ENCODE measurements around the gene CCL20.

CCL20 gene

GRCh38 chr2:227826563-227826962 is 12.9 kb downstream of the CCL20 start:
- H3K4ac ChIP-seq (ENCODE audit: low read depth, low read length), result no peak overlapping the region
- no peaks in the 10 kb centered on the region for H3K4me1 ChIP-seq (ENCODE audit: control insufficient read depth in 1 of 2, insufficient read depth in 2 of 2, low read length in 2 of 2)
- no peak overlapping the region for H3K27ac ChIP-seq (ENCODE audit: low read depth, low read length)
- H3K4me2 ChIP-seq (ENCODE audit: low read length), result no peak overlapping the region
- H3K4me3 ChIP-seq (ENCODE audit: low read depth, low read length), result no peak overlapping the region
- H2BK5ac ChIP-seq (ENCODE audit: low read depth, low read length, poor library complexity), result no peak overlapping the region
- H4K8ac ChIP-seq (ENCODE audit: low read depth, low read length), result no peak overlapping the region
- no peak overlapping the region for H4K12ac ChIP-seq (ENCODE audit: low read depth, low read length)
- no peak overlapping the region for H3K18ac ChIP-seq (ENCODE audit: low read length)
- no peak overlapping the region for H2BK12ac ChIP-seq (ENCODE audit: low read length)
- no CpG with 5 or more reads among the region's 2 CpGs for WGBS (ENCODE audit: extremely low coverage, insufficient coverage, insufficient read length)
- no peaks in the 10 kb centered on the region for H3K36me3 ChIP-seq (ENCODE audit: control insufficient read depth in 1 of 2, insufficient read depth in 2 of 2, low read length in 2 of 2)
- H3K9ac ChIP-seq (ENCODE audit: low read length), result no peak overlapping the region
- peaks cover 2% of the 10 kb centered on the region for H3K9me3 ChIP-seq (ENCODE audit: insufficient read depth, low read depth, low read length)
- no peak overlapping the region for H2AFZ ChIP-seq (ENCODE audit: insufficient read depth, low read length, poor library complexity)
- no peak overlapping the region for H3K23ac ChIP-seq (ENCODE audit: low read length)
- H2BK120ac ChIP-seq (ENCODE audit: insufficient read depth, low read length, poor library complexity), result no peak overlapping the region
- no peak overlapping the region for H3K14ac ChIP-seq (ENCODE audit: low read length)
- H3K79me2 ChIP-seq (ENCODE audit: control insufficient read depth, insufficient read depth, low read length, poor library complexity), result no peaks in the 10 kb centered on the region
- H2AK5ac ChIP-seq (ENCODE audit: low read length), result no peak overlapping the region
- no peak overlapping the region for H4K91ac ChIP-seq (ENCODE audit: low read depth, low read length)
- no peak for DNase-seq
- H3K79me1 ChIP-seq (ENCODE audit: low read length), result no peaks in the 10 kb centered on the region
- H3K27me3 ChIP-seq (ENCODE audit: insufficient read depth, low read length), result no peaks in the 10 kb centered on the region

- H2BK5ac ChIP-seq (ENCODE audit: low read depth, low read length, poor library complexity), result no peak overlapping the region
- H3K79me1 ChIP-seq (ENCODE audit: low read length), result no peaks in the 10 kb centered on the region
- no peak overlapping the region for H3K23ac ChIP-seq (ENCODE audit: low read length)
- no peak overlapping the region for H3K18ac ChIP-seq (ENCODE audit: low read length)
- H3K36me3 ChIP-seq (ENCODE audit: control insufficient read depth in 1 of 2, insufficient read depth in 2 of 2, low read length in 2 of 2), result no peaks in the 10 kb centered on the region
- no peak for DNase-seq
- no peak overlapping the region for H3K14ac ChIP-seq (ENCODE audit: low read length)
- H4K8ac ChIP-seq (ENCODE audit: low read depth, low read length), result no peak overlapping the region
- peaks cover 2% of the 10 kb centered on the region for H3K9me3 ChIP-seq (ENCODE audit: insufficient read depth, low read depth, low read length)
- H3K27ac ChIP-seq (ENCODE audit: low read depth, low read length), result no peak overlapping the region
- H3K27me3 ChIP-seq (ENCODE audit: insufficient read depth, low read length), result no peaks in the 10 kb centered on the region
- H2AK5ac ChIP-seq (ENCODE audit: low read length), result no peak overlapping the region
- no peak overlapping the region for H3K4ac ChIP-seq (ENCODE audit: low read depth, low read length)
- no peak overlapping the region for H4K12ac ChIP-seq (ENCODE audit: low read depth, low read length)
- H3K4me3 ChIP-seq (ENCODE audit: low read depth, low read length), result no peak overlapping the region
- H3K4me2 ChIP-seq (ENCODE audit: low read length), result no peak overlapping the region
- no peak overlapping the region for H4K91ac ChIP-seq (ENCODE audit: low read depth, low read length)
- no peak overlapping the region for H2BK12ac ChIP-seq (ENCODE audit: low read length)
- no peaks in the 10 kb centered on the region for H3K4me1 ChIP-seq (ENCODE audit: control insufficient read depth in 1 of 2, insufficient read depth in 2 of 2, low read length in 2 of 2)
- no peak overlapping the region for H2BK120ac ChIP-seq (ENCODE audit: insufficient read depth, low read length, poor library complexity)
- H3K79me2 ChIP-seq (ENCODE audit: control insufficient read depth, insufficient read depth, low read length, poor library complexity), result no peaks in the 10 kb centered on the region
- no peak overlapping the region for H3K9ac ChIP-seq (ENCODE audit: low read length)
- WGBS (ENCODE audit: extremely low coverage, insufficient coverage, insufficient read length), result no CpG with 5 or more reads among the region's 7 CpGs
- no peak overlapping the region for H2AFZ ChIP-seq (ENCODE audit: insufficient read depth, low read length, poor library complexity)
Measured at GRCh38 chr2:227827143-227827542, 13.5 kb downstream of the CCL20 start.

GRCh38 chr2:227828477-227828912 is 14.9 kb downstream of the CCL20 start:
- H4K91ac ChIP-seq (ENCODE audit: low read depth, low read length), result no peak overlapping the region
- no peak for DNase-seq
- H3K14ac ChIP-seq (ENCODE audit: low read length), result no peak overlapping the region
- no peak overlapping the region for H2BK120ac ChIP-seq (ENCODE audit: insufficient read depth, low read length, poor library complexity)
- peaks cover 2% of the 10 kb centered on the region for H3K9me3 ChIP-seq (ENCODE audit: insufficient read depth, low read depth, low read length)
- no peak overlapping the region for H3K9ac ChIP-seq (ENCODE audit: low read length)
- H3K79me1 ChIP-seq (ENCODE audit: low read length), result no peaks in the 10 kb centered on the region
- H4K12ac ChIP-seq (ENCODE audit: low read depth, low read length), result no peak overlapping the region
- no peaks in the 10 kb centered on the region for H3K27me3 ChIP-seq (ENCODE audit: insufficient read depth, low read length)
- no peak overlapping the region for H3K4ac ChIP-seq (ENCODE audit: low read depth, low read length)
- no peak overlapping the region for H3K27ac ChIP-seq (ENCODE audit: low read depth, low read length)
- no peak overlapping the region for H3K23ac ChIP-seq (ENCODE audit: low read length)
- no peaks in the 10 kb centered on the region for H3K4me1 ChIP-seq (ENCODE audit: control insufficient read depth in 1 of 2, insufficient read depth in 2 of 2, low read length in 2 of 2)
- H3K79me2 ChIP-seq (ENCODE audit: control insufficient read depth, insufficient read depth, low read length, poor library complexity), result no peaks in the 10 kb centered on the region
- H3K36me3 ChIP-seq (ENCODE audit: control insufficient read depth in 1 of 2, insufficient read depth in 2 of 2, low read length in 2 of 2), result no peaks in the 10 kb centered on the region
- H3K4me2 ChIP-seq (ENCODE audit: low read length), result no peak overlapping the region
- H2BK5ac ChIP-seq (ENCODE audit: low read depth, low read length, poor library complexity), result no peak overlapping the region
- no peak overlapping the region for H2AK5ac ChIP-seq (ENCODE audit: low read length)
- no peak overlapping the region for H2AFZ ChIP-seq (ENCODE audit: insufficient read depth, low read length, poor library complexity)
- H3K18ac ChIP-seq (ENCODE audit: low read length), result no peak overlapping the region
- no peak overlapping the region for H4K8ac ChIP-seq (ENCODE audit: low read depth, low read length)
- H2BK12ac ChIP-seq (ENCODE audit: low read length), result no peak overlapping the region
- no peak overlapping the region for H3K4me3 ChIP-seq (ENCODE audit: low read depth, low read length)

- Histone ChIP-seq H3K23ac (ENCODE audit: low read length) (no peak overlapping the region), H2AFZ (ENCODE audit: insufficient read depth, low read length, poor library complexity) (no peak overlapping the region), H2BK5ac (ENCODE audit: low read depth, low read length, poor library complexity) (no peak overlapping the region), H3K14ac (ENCODE audit: low read length) (no peak overlapping the region), H3K79me1 (ENCODE audit: low read length) (no peaks in the 10 kb centered on the region), H2BK120ac (ENCODE audit: insufficient read depth, low read length, poor library complexity) (no peak overlapping the region), H3K27ac (ENCODE audit: low read depth, low read length) (no peak overlapping the region), H3K9me3 (ENCODE audit: insufficient read depth, low read depth, low read length) (peaks cover 2% of the 10 kb centered on the region), H3K9ac (ENCODE audit: low read length) (no peak overlapping the region), H2AK5ac (ENCODE audit: low read length) (no peak overlapping the region), H3K79me2 (ENCODE audit: control insufficient read depth, insufficient read depth, low read length, poor library complexity) (no peaks in the 10 kb centered on the region), H3K27me3 (ENCODE audit: insufficient read depth, low read length) (no peaks in the 10 kb centered on the region), H2BK12ac (ENCODE audit: low read length) (no peak overlapping the region), H4K12ac (ENCODE audit: low read depth, low read length) (no peak overlapping the region), H3K4me2 (ENCODE audit: low read length) (no peak overlapping the region), H4K8ac (ENCODE audit: low read depth, low read length) (no peak overlapping the region), H3K4me1 (ENCODE audit: control insufficient read depth in 1 of 2, insufficient read depth in 2 of 2, low read length in 2 of 2) (no peaks in the 10 kb centered on the region), H3K4me3 (ENCODE audit: low read depth, low read length) (no peak overlapping the region), H3K18ac (ENCODE audit: low read length) (no peak overlapping the region), H3K4ac (ENCODE audit: low read depth, low read length) (no peak overlapping the region), H4K91ac (ENCODE audit: low read depth, low read length) (no peak overlapping the region), H3K36me3 (ENCODE audit: control insufficient read depth in 1 of 2, insufficient read depth in 2 of 2, low read length in 2 of 2) (no peaks in the 10 kb centered on the region)
- 100% methylated on average over 1 of the region's 2 CpGs for WGBS (ENCODE audit: extremely low coverage, insufficient coverage, insufficient read length)
- no peak for DNase-seq
Measured at GRCh38 chr2:227829337-227829736, 15.7 kb downstream of the CCL20 start.

Data from trophoblast cell (in vitro differentiated cells and primary cell).